Ascending aorta (tissue), 2 donors: ENCODE measurements around the gene SCN10A. TPM values are rescaled to one million over a fixed set of nuclear protein-coding genes. Genes with fewer than 3 reads are reported as not detected.

Experiments
- DNase-seq, 2 donors: peaks; one replicate each; pipeline ENCODE4 v3.0.0-alpha.2; 2019; ENCODE audit warnings: low spot score in 2 of 2
- H3K27ac ChIP-seq, 2 donors: fragments of 200-600 bp; sonication (generic); one replicate each; pipeline ENCODE4 v1.5.1; 2016 to 2017; ENCODE audit warnings: mild to moderate bottlenecking in 1 of 2
- H3K27me3 ChIP-seq: fragments of 200-600 bp; sonication (generic); one replicate; pipeline ENCODE4 v1.5.1; 2017
- H3K36me3 ChIP-seq, 2 donors: fragments of 200-600 bp; sonication (generic); one replicate each; pipeline ENCODE4 v1.5.1; 2016
- H3K4me1 ChIP-seq, 2 donors: fragments of 200-600 bp; sonication (generic); one replicate each; pipeline ENCODE4 v1.5.1; 2016 to 2017; ENCODE audit warnings: mild to moderate bottlenecking in 1 of 2
- H3K4me3 ChIP-seq, 2 donors: fragments of 200-600 bp; sonication (generic); one replicate each; pipeline ENCODE4 v1.5.1; 2016 to 2017; ENCODE audit warnings: mild to moderate bottlenecking in 1 of 2
- H3K9me3 ChIP-seq, 2 donors: fragments of 200-600 bp; sonication (generic); one replicate each; pipeline ENCODE4 v1.5.1; 2016
- CTCF ChIP-seq, 3 experiments: fragments of 200-600 bp in 2 of 3; fragments of 450-650 bp in 1 of 3; sonication (generic) in 2 of 3; IDR thresholded peaks; one replicate each; pipeline ENCODE4 v1.5.1; 2016 to 2019; ENCODE audit warnings: antibody characterized with exemption in 3 of 3, mild to moderate bottlenecking in 1 of 3, moderate library complexity in 1 of 3
- intact Hi-C: fragments of 100-400 bp; cut with DNase I; formaldehyde crosslinking; loops from one replicate; pipeline ENCODE4 v1.15.1; 2023
- total RNA-seq: library from RNA; depleted of rRNA; stranded (reverse); fragments of >200 nt; gene quantifications from one replicate; pipeline ENCODE4 v1.1.0, GENCODE V29; 2016

The SCN10A gene
- total RNA-seq, 1 donor from 2014 or later: not detected

GRCh38 chr3:38811822-38812221 lies 4.2 kb downstream of the SCN10A start:
- no peak overlapping the region for H3K27ac ChIP-seq
- no peaks in the 10 kb centered on the region for H3K36me3 ChIP-seq

GRCh38 chr3:38805765-38806386 lies 10.1 kb downstream of the SCN10A start:
- Histone ChIP-seq H3K9me3 (no peaks in the 10 kb centered on the region), H3K27ac (no peak overlapping the region), H3K36me3 (no peaks in the 10 kb centered on the region), H3K4me1 (no peaks in the 10 kb centered on the region), H3K27me3 (no peaks in the 10 kb centered on the region), H3K4me3 (no peak overlapping the region)
- TF ChIP-seq CTCF (IDR thresholded peaks at IDR 0.05): no peak
- intact Hi-C loops: no loop called here
- DNase-seq: no peak

More at GRCh38 chr3:38811822-38812221, 4.2 kb downstream of the SCN10A start:
- H3K4me3 ChIP-seq: no peak overlapping the region
- H3K4me1 ChIP-seq: no peaks in the 10 kb centered on the region
- no peak for DNase-seq
- H3K27me3 ChIP-seq: no peaks in the 10 kb centered on the region
- no peaks in the 10 kb centered on the region for H3K9me3 ChIP-seq
- intact Hi-C loops: no loop called here
- no peak for TF ChIP-seq CTCF (IDR thresholded peaks at IDR 0.05)

GRCh38 chr3:38805004-38805403 lies 11.0 kb downstream of the SCN10A start:
- no peak for TF ChIP-seq CTCF (IDR thresholded peaks at IDR 0.05)
- no peaks in the 10 kb centered on the region for H3K4me1 ChIP-seq
- no peak overlapping the region for H3K27ac ChIP-seq
- H3K27me3 ChIP-seq: no peaks in the 10 kb centered on the region
- no peak for DNase-seq
- intact Hi-C loops: no loop called here
- H3K4me3 ChIP-seq: no peak overlapping the region
- H3K36me3 ChIP-seq: no peaks in the 10 kb centered on the region
- no peaks in the 10 kb centered on the region for H3K9me3 ChIP-seq

GRCh38 chr3:38800511-38800910 lies 15.5 kb downstream of the SCN10A start:
- Histone ChIP-seq H3K9me3 (no peaks in the 10 kb centered on the region), H3K36me3 (no peaks in the 10 kb centered on the region), H3K4me1 (no peaks in the 10 kb centered on the region), H3K27me3 (no peaks in the 10 kb centered on the region), H3K27ac (no peak overlapping the region), H3K4me3 (no peak overlapping the region)
- DNase-seq: no peak
- intact Hi-C loops: no loop called here
- TF ChIP-seq CTCF (IDR thresholded peaks at IDR 0.05): no peak

GRCh38 chr3:38793721-38794120 lies 22.3 kb downstream of the SCN10A start:
- Histone ChIP-seq H3K36me3 (no peaks in the 10 kb centered on the region), H3K27ac (no peak overlapping the region), H3K9me3 (no peaks in the 10 kb centered on the region), H3K4me3 (no peak overlapping the region), H3K4me1 (no peaks in the 10 kb centered on the region), H3K27me3 (no peaks in the 10 kb centered on the region)
- intact Hi-C loops: no loop called here
- no peak for DNase-seq
- no peak for TF ChIP-seq CTCF (IDR thresholded peaks at IDR 0.05)

- no peak for TF ChIP-seq CTCF (IDR thresholded peaks at IDR 0.05)
- DNase-seq: no peak
- no peaks in the 10 kb centered on the region for H3K9me3 ChIP-seq
Measured at GRCh38 chr3:38792983-38793382, 23.0 kb downstream of the SCN10A start.

More at GRCh38 chr3:38792983-38793382, 23.0 kb downstream of the SCN10A start:
- intact Hi-C loops: no loop called here
- no peak overlapping the region for H3K27ac ChIP-seq
- H3K27me3 ChIP-seq: no peaks in the 10 kb centered on the region
- H3K4me3 ChIP-seq: no peak overlapping the region
- no peaks in the 10 kb centered on the region for H3K4me1 ChIP-seq
- H3K36me3 ChIP-seq: no peaks in the 10 kb centered on the region
